ENCODE measurements around the gene CCN6.

DNA sequence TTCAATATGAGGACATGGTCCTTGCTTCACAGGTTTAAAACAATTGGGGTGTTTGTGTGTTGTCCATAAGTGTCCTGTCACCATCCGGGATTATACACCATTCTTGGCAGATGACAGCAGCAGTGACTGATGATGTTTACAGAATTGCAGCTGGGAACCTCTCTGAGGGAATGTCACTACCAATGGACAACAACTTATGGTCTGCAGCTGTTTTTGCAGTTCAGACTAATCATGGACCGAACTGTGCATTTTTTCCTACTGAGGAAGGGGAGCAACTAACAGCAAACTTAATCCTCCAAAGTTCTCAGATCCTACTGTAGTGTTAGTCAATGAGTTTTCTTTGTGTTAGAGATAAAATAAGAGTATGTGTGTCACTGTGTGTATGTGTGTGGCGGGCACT, 59.5 kb downstream of the CCN6 start:
- TF ChIP-seq, protein P1, sequence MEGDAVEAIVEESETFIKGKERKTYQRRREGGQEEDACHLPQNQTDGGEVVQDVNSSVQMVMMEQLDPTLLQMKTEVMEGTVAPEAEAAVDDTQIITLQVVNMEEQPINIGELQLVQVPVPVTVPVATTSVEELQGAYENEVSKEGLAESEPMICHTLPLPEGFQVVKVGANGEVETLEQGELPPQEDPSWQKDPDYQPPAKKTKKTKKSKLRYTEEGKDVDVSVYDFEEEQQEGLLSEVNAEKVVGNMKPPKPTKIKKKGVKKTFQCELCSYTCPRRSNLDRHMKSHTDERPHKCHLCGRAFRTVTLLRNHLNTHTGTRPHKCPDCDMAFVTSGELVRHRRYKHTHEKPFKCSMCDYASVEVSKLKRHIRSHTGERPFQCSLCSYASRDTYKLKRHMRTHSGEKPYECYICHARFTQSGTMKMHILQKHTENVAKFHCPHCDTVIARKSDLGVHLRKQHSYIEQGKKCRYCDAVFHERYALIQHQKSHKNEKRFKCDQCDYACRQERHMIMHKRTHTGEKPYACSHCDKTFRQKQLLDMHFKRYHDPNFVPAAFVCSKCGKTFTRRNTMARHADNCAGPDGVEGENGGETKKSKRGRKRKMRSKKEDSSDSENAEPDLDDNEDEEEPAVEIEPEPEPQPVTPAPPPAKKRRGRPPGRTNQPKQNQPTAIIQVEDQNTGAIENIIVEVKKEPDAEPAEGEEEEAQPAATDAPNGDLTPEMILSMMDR (IDR thresholded peaks at IDR 0.05) = no peak
- TF ChIP-seq POLR2A (IDR thresholded peaks at IDR 0.05) = no peak

Measured in vagina (tissue), 2 donors.